SU-DHL-6 (cell line): ENCODE results near the gene GGT6.
A peak's percentile ranks its signal among the peaks of the same experiment; 100 is the strongest.

Source experiments
- H2AFZ ChIP-seq: fragments of 200-600 bp; sonication (generic); 2 replicates; pipeline ENCODE4 v1.6.1; 2014; ENCODE audit warnings: low read depth, mild to moderate bottlenecking, moderate library complexity, mixed read lengths, antibody characterized with exemption, low read length; ENCODE audit not compliant: severe bottlenecking
- H3F3A ChIP-seq: fragments of 200-600 bp; shearing (Covaris generic); 2 replicates; pipeline ENCODE4 v1.6.0; 2016; ENCODE audit warnings: antibody characterized with exemption, mild to moderate bottlenecking; ENCODE audit not compliant: insufficient read depth
- H3K27ac ChIP-seq: fragments of 200-600 bp; sonication (generic); 2 replicates; pipeline ENCODE4 v1.5.1; 2016; ENCODE audit warnings: low read depth, mild to moderate bottlenecking, low read length, moderate library complexity, mixed read lengths
- H3K27me3 ChIP-seq: fragments of 200-600 bp; sonication (generic), shearing (Covaris generic); 2 replicates; pipeline ENCODE4 v1.6.0; 2014; ENCODE audit warnings: mild to moderate bottlenecking, low read length
- H3K36me3 ChIP-seq: fragments of 200-600 bp; sonication (generic); 2 replicates; pipeline ENCODE4 v1.6.1; 2014; ENCODE audit warnings: mild to moderate bottlenecking, low read length, mixed read lengths
- H3K4me2 ChIP-seq: fragments of 300-600, 200-600 bp; shearing (Covaris generic), sonication (generic); 2 replicates; pipeline ENCODE4 v1.6.0; 2014; ENCODE audit warnings: low read length, low read depth, mild to moderate bottlenecking; ENCODE audit not compliant: poor library complexity, severe bottlenecking
- H3K4me3 ChIP-seq: fragments of 200-600 bp; sonication (generic); 2 replicates; pipeline ENCODE4 v1.5.1; 2014; ENCODE audit warnings: antibody characterized with exemption, low read length, mild to moderate bottlenecking, mixed read lengths; ENCODE audit not compliant: insufficient read depth, poor library complexity, severe bottlenecking
- H3K79me2 ChIP-seq: fragments of 200-600 bp; sonication (generic); 2 replicates; pipeline ENCODE4 v1.6.1; 2014; ENCODE audit warnings: mild to moderate bottlenecking, low read length, moderate library complexity; ENCODE audit not compliant: insufficient read depth
- H3K9ac ChIP-seq: fragments of 200-600 bp; sonication (generic); 2 replicates; pipeline ENCODE4 v1.7.0; 2014; ENCODE audit warnings: mild to moderate bottlenecking, low read length
- H3K9me2 ChIP-seq: fragments of 200-600 bp; sonication (generic); replicated peaks from 2 replicates; pipeline ENCODE4 v1.6.1; 2014; ENCODE audit warnings: low read length; ENCODE audit not compliant: insufficient read depth
- H3K9me3 ChIP-seq: fragments of 200-600 bp; sonication (generic); 2 replicates; pipeline ENCODE4 v1.6.1; 2014; ENCODE audit warnings: low read length, mixed read lengths; ENCODE audit not compliant: insufficient read depth
- H4K20me1 ChIP-seq: fragments of 200-600 bp; sonication (generic); 2 replicates; pipeline ENCODE4 v1.6.1; 2014; ENCODE audit warnings: low read depth, mild to moderate bottlenecking, antibody characterized with exemption, low read length, moderate library complexity, mixed read lengths
- EZH2phosphoT487 ChIP-seq: fragments of 200-600 bp; sonication (generic), shearing (Covaris generic); conservative IDR thresholded peaks from 2 replicates; pipeline ENCODE4 v1.6.1; 2018; ENCODE audit warnings: mild to moderate bottlenecking, antibody characterized with exemption, low read length, moderate library complexity, mixed read lengths
- TF ChIP-seq, protein P1 (sequence below): fragments of 200-600 bp; sonication (generic); IDR thresholded peaks from one replicate; pipeline ENCODE4 v1.5.1; 2017; ENCODE audit warnings: antibody characterized with exemption, mild to moderate bottlenecking, low read length, moderate library complexity; ENCODE audit not compliant: insufficient read depth, poor library complexity, severe bottlenecking

The GGT6 gene

GRCh38 chr17:4540687-4541327 lies 19.6 kb downstream of the GGT6 start:
- H3K79me2 ChIP-seq = no peaks in the 10 kb centered on the region

GRCh38 chr17:4540224-4540651 lies 20.1 kb downstream of the GGT6 start:
- Histone ChIP-seq H3K9ac (no peak overlapping the region), H3K4me3 (no peak overlapping the region), H3K79me2 (no peaks in the 10 kb centered on the region), H2AFZ (no peak overlapping the region), H3K27ac (no peak overlapping the region), H4K20me1 (no peaks in the 10 kb centered on the region), H3F3A (peaks cover 7% of the 10 kb centered on the region; the same call in 1 of the 2 replicates), H3K36me3 (no peaks in the 10 kb centered on the region; the same call in 1 of the 2 replicates), H3K27me3 (no peaks in the 10 kb centered on the region), H3K9me2 (no peaks in the 10 kb centered on the region), H3K9me3 (no peaks in the 10 kb centered on the region), H3K4me2 (no peak overlapping the region)
- TF ChIP-seq, protein P1, sequence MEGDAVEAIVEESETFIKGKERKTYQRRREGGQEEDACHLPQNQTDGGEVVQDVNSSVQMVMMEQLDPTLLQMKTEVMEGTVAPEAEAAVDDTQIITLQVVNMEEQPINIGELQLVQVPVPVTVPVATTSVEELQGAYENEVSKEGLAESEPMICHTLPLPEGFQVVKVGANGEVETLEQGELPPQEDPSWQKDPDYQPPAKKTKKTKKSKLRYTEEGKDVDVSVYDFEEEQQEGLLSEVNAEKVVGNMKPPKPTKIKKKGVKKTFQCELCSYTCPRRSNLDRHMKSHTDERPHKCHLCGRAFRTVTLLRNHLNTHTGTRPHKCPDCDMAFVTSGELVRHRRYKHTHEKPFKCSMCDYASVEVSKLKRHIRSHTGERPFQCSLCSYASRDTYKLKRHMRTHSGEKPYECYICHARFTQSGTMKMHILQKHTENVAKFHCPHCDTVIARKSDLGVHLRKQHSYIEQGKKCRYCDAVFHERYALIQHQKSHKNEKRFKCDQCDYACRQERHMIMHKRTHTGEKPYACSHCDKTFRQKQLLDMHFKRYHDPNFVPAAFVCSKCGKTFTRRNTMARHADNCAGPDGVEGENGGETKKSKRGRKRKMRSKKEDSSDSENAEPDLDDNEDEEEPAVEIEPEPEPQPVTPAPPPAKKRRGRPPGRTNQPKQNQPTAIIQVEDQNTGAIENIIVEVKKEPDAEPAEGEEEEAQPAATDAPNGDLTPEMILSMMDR = peak; percentile 18
- TF ChIP-seq EZH2phosphoT487 = no peak

More at GRCh38 chr17:4540687-4541327, 19.6 kb downstream of the GGT6 start:
- Histone ChIP-seq H3K36me3 (no peaks in the 10 kb centered on the region; the same call in 1 of the 2 replicates), H3K4me3 (no peak overlapping the region), H4K20me1 (no peaks in the 10 kb centered on the region), H3F3A (peaks cover 7% of the 10 kb centered on the region; the same call in 1 of the 2 replicates), H2AFZ (no peak overlapping the region), H3K9me2 (no peaks in the 10 kb centered on the region), H3K9me3 (no peaks in the 10 kb centered on the region), H3K27me3 (no peaks in the 10 kb centered on the region), H3K9ac (no peak overlapping the region), H3K4me2 (no peak overlapping the region), H3K27ac (no peak overlapping the region)
- TF ChIP-seq EZH2phosphoT487 = no peak
- TF ChIP-seq, protein P1 = no peak

GRCh38 chr17:4539576-4540223 lies 20.7 kb downstream of the GGT6 start:
- Histone ChIP-seq H3K27ac (no peak overlapping the region), H3K79me2 (no peaks in the 10 kb centered on the region), H3K9ac (no peak overlapping the region), H2AFZ (no peak overlapping the region), H3K27me3 (no peaks in the 10 kb centered on the region), H3K9me2 (no peaks in the 10 kb centered on the region), H3F3A (peaks cover 7% of the 10 kb centered on the region; the same call in 1 of the 2 replicates), H3K4me3 (no peak overlapping the region), H3K9me3 (no peaks in the 10 kb centered on the region), H3K4me2 (no peak overlapping the region), H3K36me3 (no peaks in the 10 kb centered on the region; the same call in 1 of the 2 replicates), H4K20me1 (no peaks in the 10 kb centered on the region)
- TF ChIP-seq EZH2phosphoT487 = no peak
- TF ChIP-seq, protein P1 = no peak
